HG02870 (cell line): Measurements from ENCODE around the gene RPL26.
"Not testable (repeated sequence)": the region's sequence is repeated elsewhere in the genome, so short reads cannot be mapped to it uniquely, and the experiment has no call there.

Experiments
- ATAC-seq: cut with Tn5 transposase; IDR thresholded peaks from one replicate; pipeline ENCODE4 v1.9.1; 2021; ENCODE audit warnings: mild to moderate bottlenecking, moderate library complexity; ENCODE audit not compliant: unreplicated experiment

RPL26 gene

GRCh38 chr17:8369944-8370343 is 13.0 kb downstream of the RPL26 start:
- no peak for ATAC-seq

GRCh38 chr17:8368193-8368592 is 14.8 kb downstream of the RPL26 start:
- no peak for ATAC-seq

- ATAC-seq = no peak
Observed at GRCh38 chr17:8366231-8366630, 16.8 kb downstream of the RPL26 start.

GRCh38 chr17:8365143-8365542 is 17.9 kb downstream of the RPL26 start:
- ATAC-seq = no peak

- ATAC-seq = no peak
Observed at GRCh38 chr17:8362651-8363332, 20.2 kb downstream of the RPL26 start.

- no peak for ATAC-seq
Observed at GRCh38 chr17:8360751-8361150, 22.2 kb downstream of the RPL26 start.

GRCh38 chr17:8360260-8360659 is 22.7 kb downstream of the RPL26 start:
- ATAC-seq = no peak

GRCh38 chr17:8359769-8360168 is 23.2 kb downstream of the RPL26 start:
- no peak for ATAC-seq

- ATAC-seq = no peak
Observed at GRCh38 chr17:8357910-8358309, 25.1 kb downstream of the RPL26 start.

- no peak for ATAC-seq
Observed at GRCh38 chr17:8354236-8354635, 28.8 kb downstream of the RPL26 start.

GRCh38 chr17:8353736-8354135 is 29.3 kb downstream of the RPL26 start:
- no peak for ATAC-seq

- no peak for ATAC-seq
Observed at GRCh38 chr17:8350339-8350738, 32.7 kb downstream of the RPL26 start.

- ATAC-seq = not testable (repeated sequence)
Observed at GRCh38 chr17:8347001-8347400, 36.0 kb downstream of the RPL26 start.

GRCh38 chr17:8345951-8346665 is 36.9 kb downstream of the RPL26 start:
- no peak for ATAC-seq

- no peak for ATAC-seq
Observed at GRCh38 chr17:8345052-8345690, 37.8 kb downstream of the RPL26 start.

GRCh38 chr17:8341456-8341855 is 41.5 kb downstream of the RPL26 start:
- no peak for ATAC-seq

- ATAC-seq = no peak
Observed at GRCh38 chr17:8339540-8339939, 43.5 kb downstream of the RPL26 start, which contains the start of gene ODF4. ODF4 (plus strand) TSS chr17:8339840; CDS start chr17:8340052, 212 bp downstream.

GRCh38 chr17:8338753-8339140 is 44.2 kb downstream of the RPL26 start:
- ATAC-seq = no peak

GRCh38 chr17:8337802-8338752 is 44.9 kb downstream of the RPL26 start:
- ATAC-seq = no peak

GRCh38 chr17:8333281-8333680 is 49.7 kb downstream of the RPL26 start:
- no peak for ATAC-seq

- no peak for ATAC-seq
Observed at GRCh38 chr17:8332688-8333087, 50.3 kb downstream of the RPL26 start.
